C4-2B (cell line): Measurements from ENCODE around the gene MALRD1.

Experiments used
- CTCF ChIP-seq: fragments of 450-650 bp; conservative IDR thresholded peaks from 2 replicates; pipeline ENCODE4 v1.5.1; 2017; ENCODE audit warnings: mild to moderate bottlenecking
- ZFX ChIP-seq: fragments of 450-650 bp; IDR thresholded peaks from 2 replicates; pipeline ENCODE4 v1.6.1; 2017

DNA sequence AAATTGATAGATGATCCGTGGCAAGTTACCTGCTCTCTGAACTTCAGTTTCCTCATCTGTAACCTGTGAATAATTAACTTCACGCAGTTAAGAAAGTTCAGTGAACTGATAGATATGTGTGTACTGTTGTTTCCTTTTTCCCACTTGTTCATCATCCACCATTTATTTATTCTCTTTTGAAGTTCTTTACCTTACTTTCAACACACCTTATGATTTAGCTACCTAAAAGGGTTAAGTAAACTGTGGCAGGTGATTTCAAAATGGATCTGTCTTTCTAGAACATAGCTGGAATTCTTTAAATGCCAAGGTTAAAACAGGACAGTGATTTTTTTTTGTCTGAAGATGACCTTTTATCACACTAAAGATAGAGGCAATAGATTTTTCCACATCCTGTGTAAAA lies 27.4 kb upstream of the MALRD1 start:
- TF ChIP-seq CTCF (no peak), ZFX (no peak)
